ENCODE measurements around the gene NFX1. TPM values are rescaled to one million over a fixed set of nuclear protein-coding genes. Genes with fewer than 3 reads are reported as not detected.

Gene NFX1
- total and polyA plus RNA-seq, 10 of the 15 experiments (the other 5 are each of a cell fraction or from before 2014, with no cell fraction given), result 11.9 to 45.1 (median 36.1) TPM

DNA sequence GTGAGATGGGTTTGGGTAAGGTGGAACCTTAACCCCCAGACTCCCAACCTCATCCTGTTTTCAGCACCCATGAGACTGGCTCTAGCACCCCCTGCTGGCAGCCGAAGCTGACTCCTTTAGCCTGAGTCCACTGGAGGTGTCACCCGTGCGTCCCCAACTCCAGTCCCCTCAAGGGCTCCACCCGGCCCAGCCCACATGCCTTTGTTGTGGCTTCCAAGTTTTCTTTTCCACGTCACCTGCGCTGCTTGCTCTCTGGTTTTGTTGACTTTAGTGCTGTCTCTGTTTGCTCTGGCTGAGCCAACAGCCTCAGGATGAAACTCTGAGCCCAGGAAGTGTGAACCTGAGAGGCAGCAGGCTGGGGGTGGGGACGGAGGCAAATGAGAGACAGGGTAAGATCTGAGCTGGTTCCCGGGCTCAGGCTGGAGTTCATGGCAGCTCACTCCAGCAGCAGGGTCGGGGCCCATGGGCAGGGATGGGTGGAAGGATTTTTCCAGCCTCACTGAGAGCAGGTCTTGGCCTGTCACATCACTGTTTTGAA is 125.3 kb downstream of the NFX1 start (continued):
- TF ChIP-seq NR2C1 (IDR thresholded peaks at IDR 0.05) (no peak), MYC (IDR thresholded peaks at IDR 0.05; ENCODE audit: insufficient read depth, insufficient read length, insufficient replicate concordance, low read length, severe bottlenecking) (no peak), CBFB (IDR thresholded peaks at IDR 0.05; ENCODE audit: low read depth) (no peak), BHLHE40 (IDR thresholded peaks at IDR 0.05; ENCODE audit: borderline replicate concordance in 1 of 2, low read depth in 2 of 2, low read length in 1 of 2) (peak; percentile 41 to 75; a peak in 2 of 4 replicates), STAT1 (conservative IDR thresholded peaks at IDR 0.05) (no peak), EGR1 (IDR thresholded peaks at IDR 0.05; ENCODE audit: borderline replicate concordance in 1 of 2, low read depth in 2 of 2, low read length in 2 of 2) (no peak), POLR2AphosphoS5 (IDR thresholded peaks at IDR 0.05; ENCODE audit: low read length) (no peak), SUZ12 (IDR thresholded peaks at IDR 0.05; ENCODE audit: unreplicated experiment) (no peak), SIX5 (IDR thresholded peaks at IDR 0.05; ENCODE audit: low read depth, low read length, severe bottlenecking) (no peak), RBBP5 (conservative IDR thresholded peaks at IDR 0.05) (no peak), IRF4 (IDR thresholded peaks at IDR 0.05; ENCODE audit: low read depth, low read length) (0 out of 2 replicates have a peak, but pooled peaks have one; percentile 6), SMARCA5 (IDR thresholded peaks at IDR 0.05) (no peak; the same call in 1 of the 2 replicates), PML (IDR thresholded peaks at IDR 0.05; ENCODE audit: low read length) (no peak), FOXM1 (IDR thresholded peaks at IDR 0.05; ENCODE audit: low read depth, low read length) (no peak), LARP7 (IDR thresholded peaks at IDR 0.05) (0 out of 2 replicates have a peak, but pooled peaks have one; percentile 16), EZH2 (IDR thresholded peaks at IDR 0.05; ENCODE audit: borderline replicate concordance, control insufficient read depth, low read depth, low read length) (no peak), CBX5 (IDR thresholded peaks at IDR 0.05; ENCODE audit: low read depth) (no peak), RAD21 (IDR thresholded peaks at IDR 0.05; ENCODE audit: insufficient read depth, low read depth, low read length) (peak; percentile 45), KDM1A (IDR thresholded peaks at IDR 0.05; ENCODE audit: borderline replicate concordance) (no peak)
- TF ChIP-seq, protein P1, sequence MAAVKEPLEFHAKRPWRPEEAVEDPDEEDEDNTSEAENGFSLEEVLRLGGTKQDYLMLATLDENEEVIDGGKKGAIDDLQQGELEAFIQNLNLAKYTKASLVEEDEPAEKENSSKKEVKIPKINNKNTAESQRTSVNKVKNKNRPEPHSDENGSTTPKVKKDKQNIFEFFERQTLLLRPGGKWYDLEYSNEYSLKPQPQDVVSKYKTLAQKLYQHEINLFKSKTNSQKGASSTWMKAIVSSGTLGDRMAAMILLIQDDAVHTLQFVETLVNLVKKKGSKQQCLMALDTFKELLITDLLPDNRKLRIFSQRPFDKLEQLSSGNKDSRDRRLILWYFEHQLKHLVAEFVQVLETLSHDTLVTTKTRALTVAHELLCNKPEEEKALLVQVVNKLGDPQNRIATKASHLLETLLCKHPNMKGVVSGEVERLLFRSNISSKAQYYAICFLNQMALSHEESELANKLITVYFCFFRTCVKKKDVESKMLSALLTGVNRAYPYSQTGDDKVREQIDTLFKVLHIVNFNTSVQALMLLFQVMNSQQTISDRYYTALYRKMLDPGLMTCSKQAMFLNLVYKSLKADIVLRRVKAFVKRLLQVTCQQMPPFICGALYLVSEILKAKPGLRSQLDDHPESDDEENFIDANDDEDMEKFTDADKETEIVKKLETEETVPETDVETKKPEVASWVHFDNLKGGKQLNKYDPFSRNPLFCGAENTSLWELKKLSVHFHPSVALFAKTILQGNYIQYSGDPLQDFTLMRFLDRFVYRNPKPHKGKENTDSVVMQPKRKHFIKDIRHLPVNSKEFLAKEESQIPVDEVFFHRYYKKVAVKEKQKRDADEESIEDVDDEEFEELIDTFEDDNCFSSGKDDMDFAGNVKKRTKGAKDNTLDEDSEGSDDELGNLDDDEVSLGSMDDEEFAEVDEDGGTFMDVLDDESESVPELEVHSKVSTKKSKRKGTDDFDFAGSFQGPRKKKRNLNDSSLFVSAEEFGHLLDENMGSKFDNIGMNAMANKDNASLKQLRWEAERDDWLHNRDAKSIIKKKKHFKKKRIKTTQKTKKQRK (IDR thresholded peaks at IDR 0.05; ENCODE audit: low read depth, low read length), result no peak
- TF ChIP-seq, protein P2, sequence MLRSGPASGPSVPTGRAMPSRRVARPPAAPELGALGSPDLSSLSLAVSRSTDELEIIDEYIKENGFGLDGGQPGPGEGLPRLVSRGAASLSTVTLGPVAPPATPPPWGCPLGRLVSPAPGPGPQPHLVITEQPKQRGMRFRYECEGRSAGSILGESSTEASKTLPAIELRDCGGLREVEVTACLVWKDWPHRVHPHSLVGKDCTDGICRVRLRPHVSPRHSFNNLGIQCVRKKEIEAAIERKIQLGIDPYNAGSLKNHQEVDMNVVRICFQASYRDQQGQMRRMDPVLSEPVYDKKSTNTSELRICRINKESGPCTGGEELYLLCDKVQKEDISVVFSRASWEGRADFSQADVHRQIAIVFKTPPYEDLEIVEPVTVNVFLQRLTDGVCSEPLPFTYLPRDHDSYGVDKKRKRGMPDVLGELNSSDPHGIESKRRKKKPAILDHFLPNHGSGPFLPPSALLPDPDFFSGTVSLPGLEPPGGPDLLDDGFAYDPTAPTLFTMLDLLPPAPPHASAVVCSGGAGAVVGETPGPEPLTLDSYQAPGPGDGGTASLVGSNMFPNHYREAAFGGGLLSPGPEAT (IDR thresholded peaks at IDR 0.05; ENCODE audit: low read depth), result no peak
- TF ChIP-seq, protein P3, sequence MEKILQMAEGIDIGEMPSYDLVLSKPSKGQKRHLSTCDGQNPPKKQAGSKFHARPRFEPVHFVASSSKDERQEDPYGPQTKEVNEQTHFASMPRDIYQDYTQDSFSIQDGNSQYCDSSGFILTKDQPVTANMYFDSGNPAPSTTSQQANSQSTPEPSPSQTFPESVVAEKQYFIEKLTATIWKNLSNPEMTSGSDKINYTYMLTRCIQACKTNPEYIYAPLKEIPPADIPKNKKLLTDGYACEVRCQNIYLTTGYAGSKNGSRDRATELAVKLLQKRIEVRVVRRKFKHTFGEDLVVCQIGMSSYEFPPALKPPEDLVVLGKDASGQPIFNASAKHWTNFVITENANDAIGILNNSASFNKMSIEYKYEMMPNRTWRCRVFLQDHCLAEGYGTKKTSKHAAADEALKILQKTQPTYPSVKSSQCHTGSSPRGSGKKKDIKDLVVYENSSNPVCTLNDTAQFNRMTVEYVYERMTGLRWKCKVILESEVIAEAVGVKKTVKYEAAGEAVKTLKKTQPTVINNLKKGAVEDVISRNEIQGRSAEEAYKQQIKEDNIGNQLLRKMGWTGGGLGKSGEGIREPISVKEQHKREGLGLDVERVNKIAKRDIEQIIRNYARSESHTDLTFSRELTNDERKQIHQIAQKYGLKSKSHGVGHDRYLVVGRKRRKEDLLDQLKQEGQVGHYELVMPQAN (conservative IDR thresholded peaks at IDR 0.05), result no peak

Data from GM12878 (cell line).